ENCODE results near the gene PLEKHM2.
"Not testable (repeated sequence)": the region's sequence is repeated elsewhere in the genome, so short reads cannot be mapped to it uniquely, and the experiment has no call there.

PLEKHM2 gene

DNA sequence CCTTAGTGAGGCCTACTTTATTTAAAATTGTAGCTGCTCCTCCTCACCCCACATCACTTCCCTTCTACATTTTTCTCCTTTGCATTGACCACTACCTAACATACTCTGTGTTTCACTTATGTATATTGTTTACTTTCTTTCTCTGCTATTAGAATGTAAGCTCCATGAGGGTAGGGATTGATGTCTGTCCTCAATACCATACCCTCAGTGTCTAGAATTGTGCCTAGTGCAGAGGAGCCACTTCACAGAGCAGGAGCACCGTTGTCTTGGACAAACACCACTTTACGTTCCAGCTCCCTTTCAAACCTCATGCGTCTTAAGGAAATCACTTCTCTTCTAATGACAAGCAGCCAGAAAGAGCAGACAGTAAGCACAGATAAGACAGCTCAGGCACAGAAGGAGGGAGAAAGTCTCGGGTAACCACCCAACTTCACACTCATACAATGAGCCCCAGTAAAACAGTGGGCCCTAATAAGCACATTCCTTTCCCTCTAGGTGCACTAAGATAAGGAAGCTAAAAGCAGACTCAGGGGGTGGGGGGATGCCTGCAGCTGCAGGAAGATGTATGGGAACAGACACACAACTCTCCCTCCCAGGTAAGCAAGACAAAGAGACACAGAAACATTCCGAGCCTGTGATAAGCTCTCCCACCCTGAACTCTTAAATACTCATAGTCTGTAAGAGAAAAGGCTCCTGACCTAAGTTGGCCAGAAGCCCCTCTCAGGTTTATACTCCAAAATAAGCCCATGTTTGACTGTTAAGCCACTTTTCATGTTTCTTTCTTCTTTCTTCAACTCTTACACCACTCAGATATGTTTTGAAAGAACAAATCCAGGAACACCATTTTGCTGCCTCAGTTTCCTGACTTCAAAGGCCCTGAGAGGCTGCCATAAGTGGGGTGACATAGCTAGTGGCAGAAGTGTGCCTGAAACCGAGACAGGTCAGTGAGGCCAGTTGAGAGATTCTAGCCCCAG lies 7.1 kb upstream of the PLEKHM2 start:
- DNase-seq (ENCODE audit: low spot score), result no peak

GRCh38 chr1:15678578-15678977 lies 5.5 kb upstream of the PLEKHM2 start:
- DNase-seq (ENCODE audit: low spot score), result no peak

GRCh38 chr1:15680131-15680530 lies 4.0 kb upstream of the PLEKHM2 start:
- peak; percentile 31 for DNase-seq (ENCODE audit: low spot score)

DNA sequence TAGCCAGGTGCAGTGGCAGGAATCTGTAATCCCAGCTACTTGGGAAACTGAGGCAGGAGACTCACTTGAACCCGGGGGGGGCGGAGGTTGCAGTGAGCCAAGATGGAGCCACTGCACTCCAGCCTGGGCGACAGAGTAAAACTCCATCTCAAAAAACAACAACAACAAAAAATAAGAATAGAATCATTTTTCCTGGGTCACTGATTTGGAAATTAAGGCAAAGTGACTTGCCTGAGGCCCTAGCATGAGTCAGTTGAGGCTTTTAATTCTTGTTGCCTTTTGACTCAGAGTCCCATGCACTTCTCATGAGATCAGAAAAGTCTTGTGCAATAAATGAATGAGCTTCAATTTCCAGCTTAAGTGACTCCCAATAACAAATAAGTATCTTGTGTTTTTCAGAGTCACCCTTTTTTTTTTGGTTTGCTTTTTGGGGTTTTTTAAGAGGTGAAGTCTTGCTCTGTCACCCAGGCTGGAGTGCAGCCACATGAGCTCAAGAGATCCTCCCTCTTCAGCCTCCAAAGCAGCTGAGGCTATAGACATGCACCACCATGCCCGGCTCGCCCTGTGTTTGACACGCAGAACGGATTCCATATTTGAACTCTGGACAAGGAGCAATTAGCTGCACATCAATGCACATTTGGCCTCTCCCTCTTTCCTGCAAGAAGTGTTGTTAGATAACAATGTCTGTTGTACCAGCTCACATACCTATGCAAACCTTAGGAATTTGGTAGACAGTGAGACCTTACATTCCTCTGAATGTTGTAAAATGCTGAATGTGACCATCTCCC lies 3.4 kb upstream of the PLEKHM2 start:
- peak; percentile 80 for DNase-seq (ENCODE audit: low spot score)

DNA sequence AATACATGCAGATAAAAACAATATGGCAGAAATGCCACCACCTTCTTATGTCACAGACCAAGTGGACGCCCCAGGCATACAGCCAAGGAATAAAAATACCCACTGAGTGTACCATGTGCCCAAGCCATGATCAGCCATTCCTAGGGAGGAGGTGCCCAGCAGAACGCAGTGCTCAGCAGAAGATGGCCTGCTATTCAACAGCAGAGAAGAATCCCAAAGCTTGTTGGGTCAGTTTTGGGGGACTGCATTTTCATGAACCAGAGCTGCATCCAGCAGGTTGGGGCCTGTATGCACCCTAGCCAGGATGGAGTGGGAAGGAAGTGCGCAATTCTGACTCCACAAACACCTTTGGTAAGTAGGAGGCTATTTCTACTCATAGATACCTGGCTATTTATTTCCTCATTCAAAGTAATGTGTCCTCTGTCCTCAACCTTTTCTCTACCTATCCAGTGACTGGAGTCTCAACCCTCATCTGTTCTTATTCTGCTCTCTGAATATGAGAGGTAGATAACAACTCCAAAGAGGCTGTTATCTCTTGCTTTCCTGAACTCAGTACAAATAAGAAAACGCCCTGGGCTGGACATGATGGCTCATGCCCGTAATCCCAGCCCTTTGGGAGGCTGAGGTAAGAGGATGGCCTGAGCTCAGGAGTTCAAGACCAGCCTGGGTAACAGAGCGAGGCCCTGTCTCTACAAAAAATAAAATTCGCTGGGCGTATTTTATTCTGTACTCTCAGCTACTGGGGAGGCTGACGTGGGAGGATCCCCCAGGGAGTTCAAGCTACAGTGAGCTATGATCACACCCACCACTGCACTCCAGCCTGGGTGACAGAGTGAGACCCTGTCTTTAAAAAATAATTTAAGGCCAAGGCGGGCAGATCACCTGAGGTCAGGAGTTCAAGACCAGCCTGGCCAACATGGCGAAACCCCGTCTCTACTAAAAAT lies 2.5 kb upstream of the PLEKHM2 start:
- DNase-seq (ENCODE audit: low spot score), result peak; percentile 20

DNA sequence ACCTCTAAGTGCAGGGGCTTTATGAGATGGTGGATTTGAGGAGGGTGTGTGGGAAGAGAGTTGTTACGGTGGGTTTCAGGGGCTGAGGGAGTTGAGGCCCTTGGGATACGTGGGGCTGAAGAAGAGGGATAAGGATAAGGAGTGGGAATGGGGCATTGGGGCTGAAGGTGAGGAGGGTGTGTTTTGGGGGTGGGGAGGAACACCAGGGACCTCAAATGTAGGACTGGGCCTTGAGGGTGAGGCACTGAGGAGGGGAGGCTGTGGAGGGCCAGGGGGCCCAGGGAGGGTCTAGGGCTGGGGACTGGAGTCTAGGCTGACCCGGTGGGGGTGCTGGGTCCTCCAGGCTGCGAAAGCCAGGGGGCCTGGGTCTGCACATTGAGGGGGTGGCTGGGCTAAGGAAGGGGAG lies 1.2 kb upstream of the PLEKHM2 start:
- no peak for DNase-seq (ENCODE audit: low spot score)

DNA sequence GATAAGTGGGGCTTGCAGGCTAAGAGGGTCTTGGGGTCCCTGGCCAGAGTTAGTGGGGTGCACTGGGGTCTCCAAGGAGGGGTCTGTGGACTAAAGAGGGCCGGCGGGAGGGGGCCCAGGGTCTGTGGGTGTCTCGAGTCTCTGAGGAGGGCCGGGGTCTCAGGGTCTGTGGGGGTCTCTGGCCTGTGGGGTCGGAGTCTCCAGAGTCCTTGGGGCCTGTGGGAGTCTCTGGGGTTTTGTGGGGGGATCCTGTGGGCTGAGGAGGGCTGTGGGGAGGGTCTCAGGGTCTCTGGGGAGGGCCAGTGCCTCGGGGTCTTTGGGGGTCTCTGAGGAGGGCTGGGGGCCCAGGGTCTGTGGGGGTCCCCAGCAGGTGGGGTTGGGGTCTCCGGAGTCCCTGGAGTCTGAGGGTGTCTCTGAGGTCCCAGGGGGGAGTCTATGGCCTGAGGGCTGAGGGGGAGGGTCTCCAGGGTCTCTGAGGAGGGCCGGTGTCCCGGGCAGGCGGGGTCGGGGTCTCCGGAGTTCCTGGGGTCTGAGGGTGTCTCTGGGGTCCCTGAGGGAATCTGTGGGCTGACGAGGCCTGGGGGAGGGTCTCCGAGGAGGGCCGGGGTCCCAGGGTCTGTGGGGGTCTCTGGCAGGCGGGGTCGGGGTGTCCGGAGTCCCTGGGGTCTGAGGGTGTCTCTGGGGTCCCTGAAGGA lies 628 bp upstream of the PLEKHM2 start:
- no peak for DNase-seq (ENCODE audit: low spot score)

GRCh38 chr1:15684468-15685291 lies 560 bp downstream of the PLEKHM2 start:
- DNase-seq (ENCODE audit: low spot score), result no peak

- DNase-seq (ENCODE audit: low spot score), result no peak
Observed at GRCh38 chr1:15685820-15686219, 1.7 kb downstream of the PLEKHM2 start.

DNA sequence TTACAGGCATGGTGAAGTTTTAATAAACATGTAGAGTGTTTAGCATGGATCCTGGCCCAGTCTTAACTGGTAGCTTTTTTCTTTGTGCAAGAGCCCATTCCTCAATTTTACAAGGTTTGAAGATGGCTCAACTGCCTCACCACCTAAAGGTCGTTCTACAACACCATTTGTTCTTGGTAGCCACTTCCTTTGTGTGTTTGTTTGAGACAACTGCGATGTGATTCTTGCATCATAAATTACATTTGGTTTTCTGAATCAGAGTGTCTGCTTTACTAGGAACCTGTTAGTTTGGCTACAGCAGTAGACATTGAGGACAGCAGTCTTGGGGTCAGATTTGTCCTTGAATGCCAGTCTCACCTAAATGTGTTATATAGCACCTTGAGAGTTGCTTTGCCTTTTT lies 3.3 kb downstream of the PLEKHM2 start:
- no peak for DNase-seq (ENCODE audit: low spot score)

DNA sequence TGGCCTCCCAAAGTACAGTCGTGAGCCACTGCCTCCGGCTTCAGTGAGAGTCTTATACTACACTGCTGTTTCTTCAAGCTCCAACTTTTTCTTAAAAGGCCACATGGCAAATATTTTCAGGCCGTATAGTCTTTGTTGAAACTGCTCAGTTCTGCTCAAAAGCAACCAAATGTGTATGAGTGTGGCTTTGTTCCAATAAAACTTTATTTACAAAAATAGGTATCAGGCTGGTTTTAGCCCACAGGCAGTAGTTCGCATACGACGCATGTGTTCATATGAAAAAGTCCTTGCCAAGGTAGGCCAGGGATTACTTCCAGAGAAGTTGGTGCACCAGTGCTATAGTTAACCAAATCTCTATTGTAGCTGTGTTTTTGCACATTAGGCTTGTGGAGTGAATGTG lies 6.2 kb downstream of the PLEKHM2 start:
- DNase-seq (ENCODE audit: low spot score), result no peak

GRCh38 chr1:15691434-15692032 lies 7.4 kb downstream of the PLEKHM2 start:
- no peak for DNase-seq (ENCODE audit: low spot score)

GRCh38 chr1:15692121-15692682 lies 8.1 kb downstream of the PLEKHM2 start:
- no peak for DNase-seq (ENCODE audit: low spot score)

- no peak for DNase-seq (ENCODE audit: low spot score)
Observed at GRCh38 chr1:15693371-15693770, 9.3 kb downstream of the PLEKHM2 start.

DNA sequence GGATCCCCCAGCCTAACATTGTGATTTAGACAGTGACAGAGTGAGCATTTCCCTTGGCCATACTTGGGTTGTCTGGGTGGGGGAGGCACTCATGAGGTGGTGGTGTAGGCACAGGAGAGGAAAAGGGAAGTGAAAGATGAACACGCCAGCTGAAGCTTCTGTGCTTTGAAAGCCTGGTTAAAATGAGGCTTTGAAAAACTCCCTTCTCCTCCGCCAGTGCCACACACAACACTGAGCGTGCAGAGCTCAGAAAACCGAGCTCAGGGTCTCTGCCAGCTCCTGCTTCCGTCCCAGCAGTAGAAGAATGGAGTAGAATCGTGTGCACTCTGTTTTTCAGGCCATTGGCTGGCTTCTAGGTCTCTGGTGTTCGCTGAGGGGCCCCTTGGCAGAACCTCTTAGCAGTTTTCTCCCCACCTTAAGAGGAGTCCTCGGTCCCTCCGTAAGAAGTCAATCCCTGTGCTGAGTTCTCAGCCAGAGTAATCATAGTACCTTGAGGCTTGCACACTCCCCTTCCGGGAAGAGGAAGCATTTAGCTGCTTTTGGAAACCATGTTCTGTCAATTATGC lies 12.9 kb downstream of the PLEKHM2 start:
- DNase-seq (ENCODE audit: low spot score), result no peak

DNA sequence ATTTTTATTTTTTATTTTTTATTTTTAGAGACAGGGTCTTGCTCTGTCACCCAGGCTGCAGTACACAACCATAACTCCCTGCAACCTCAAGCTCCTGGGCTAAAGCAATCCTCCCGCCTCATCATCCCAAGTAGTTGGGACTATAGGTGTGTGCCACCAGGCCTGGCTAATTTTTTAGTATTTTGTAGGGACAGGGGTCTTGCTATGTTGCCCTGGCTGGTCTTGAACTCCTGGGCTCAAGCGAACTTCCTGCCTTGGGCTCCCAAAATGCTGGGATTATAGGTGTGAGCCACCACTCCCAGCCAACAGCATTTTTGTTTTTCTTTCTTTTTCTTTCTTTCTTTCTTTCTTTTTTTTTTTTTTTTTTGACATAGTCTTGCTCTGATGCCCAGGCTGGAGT lies 14.1 kb downstream of the PLEKHM2 start:
- DNase-seq (ENCODE audit: low spot score), result no peak

- not testable (repeated sequence) for DNase-seq (ENCODE audit: low spot score)
Observed at GRCh38 chr1:15699321-15699720, 15.2 kb downstream of the PLEKHM2 start.

GRCh38 chr1:15700508-15700907 lies 16.4 kb downstream of the PLEKHM2 start:
- DNase-seq (ENCODE audit: low spot score), result no peak

DNA sequence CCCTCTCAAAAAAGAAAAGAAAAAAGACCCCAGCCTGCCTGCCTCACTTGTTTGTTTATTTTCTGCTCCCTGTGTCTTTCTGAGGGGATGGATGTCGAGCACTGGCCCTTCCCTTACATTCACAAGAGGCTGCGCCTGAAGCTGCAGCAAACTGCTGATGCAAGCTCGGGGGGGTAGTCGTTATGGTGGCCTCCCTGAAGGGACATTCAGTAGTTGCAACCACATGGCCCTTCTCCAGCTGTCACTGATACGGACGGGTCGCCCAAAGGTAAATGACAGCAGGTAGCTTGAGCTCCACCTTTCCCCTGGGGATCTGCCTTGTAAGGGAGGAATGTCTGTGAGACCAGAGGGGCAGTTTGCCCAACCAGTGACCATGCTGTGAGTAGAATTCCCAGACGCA lies 17.7 kb downstream of the PLEKHM2 start:
- no peak for DNase-seq (ENCODE audit: low spot score)

All from COLO829 (cell line).